Adipocyte (in vitro differentiated cells): ENCODE measurements around the gene EAPP.
"Not testable (repeated sequence)": the region's sequence is repeated elsewhere in the genome, so short reads cannot be mapped to it uniquely, and the experiment has no call there.

Source experiments
- DNase-seq: peaks from one replicate; pipeline ENCODE4 v3.0.0-alpha.2; 2015; ENCODE audit warnings: low read depth
- H3K27me3 ChIP-seq: replicated peaks from 2 replicates; pipeline ENCODE4 v1.7.0; 2013; ENCODE audit warnings: mild to moderate bottlenecking, low read length, moderate library complexity; ENCODE audit not compliant: control insufficient read depth, insufficient read depth
- H3K36me3 ChIP-seq: 2 replicates; pipeline ENCODE4 v1.7.0; 2013; ENCODE audit warnings: low read length, mild to moderate bottlenecking, moderate library complexity; ENCODE audit not compliant: control insufficient read depth, insufficient read depth, severe bottlenecking
- H3K4me1 ChIP-seq: 2 replicates; pipeline ENCODE4 v1.7.0; 2013; ENCODE audit warnings: mild to moderate bottlenecking, low read length, moderate library complexity; ENCODE audit not compliant: control insufficient read depth, insufficient read depth
- H3K4me3 ChIP-seq: 2 replicates; pipeline ENCODE4 v1.7.0; 2013; ENCODE audit warnings: mild to moderate bottlenecking, low read length, moderate library complexity
- H3K9ac ChIP-seq: 2 replicates; pipeline ENCODE4 v1.7.0; 2013; ENCODE audit warnings: mild to moderate bottlenecking, low read length, moderate library complexity
- H3K9me3 ChIP-seq: 2 replicates; pipeline ENCODE4 v1.7.0; 2013; ENCODE audit warnings: mild to moderate bottlenecking, low read length, moderate library complexity; ENCODE audit not compliant: control insufficient read depth

Gene EAPP

GRCh38 chr14:34536951-34537676 is 2.4 kb downstream of the EAPP start:
- peak; percentile 22 for DNase-seq
- Histone ChIP-seq H3K9ac (no peak overlapping the region), H3K9me3 (no peaks in the 10 kb centered on the region), H3K4me1 (peaks cover 18% of the 10 kb centered on the region), H3K27me3 (no peaks in the 10 kb centered on the region), H3K4me3 (peak overlapping the region; percentile 100), H3K36me3 (peaks cover 35% of the 10 kb centered on the region)

- no peak for DNase-seq
- H3K4me1 ChIP-seq: no peaks in the 10 kb centered on the region
- no peaks in the 10 kb centered on the region for H3K27me3 ChIP-seq
- peaks cover 82% of the 10 kb centered on the region for H3K36me3 ChIP-seq
- no peak overlapping the region for H3K9ac ChIP-seq
- H3K9me3 ChIP-seq: no peaks in the 10 kb centered on the region
- H3K4me3 ChIP-seq: no peak overlapping the region
These were observed 11.9 kb downstream of the EAPP start for GRCh38 chr14:34527591-34527990.

DNA sequence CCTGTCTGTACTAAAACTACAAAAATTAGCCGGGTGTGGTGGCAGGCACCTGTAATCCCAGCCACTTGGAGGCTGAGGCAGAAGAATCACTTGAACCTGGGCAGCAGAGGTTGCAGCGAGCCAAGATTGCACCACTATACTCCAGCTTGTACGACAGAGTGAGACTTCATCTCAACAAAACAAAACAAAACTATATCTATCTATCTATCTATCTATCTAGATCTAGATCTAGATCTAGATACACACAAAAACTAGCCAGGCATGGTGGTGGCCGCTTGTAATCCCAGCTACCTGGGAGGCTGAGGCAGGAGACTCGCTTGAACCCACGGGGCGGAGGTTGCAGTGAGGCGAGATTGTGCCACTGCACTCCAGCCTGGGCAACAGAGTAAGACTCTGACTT is 15.3 kb downstream of the EAPP start:
- H3K36me3 ChIP-seq: peaks cover 85% of the 10 kb centered on the region
- not testable (repeated sequence) for H3K4me3 ChIP-seq

DNA sequence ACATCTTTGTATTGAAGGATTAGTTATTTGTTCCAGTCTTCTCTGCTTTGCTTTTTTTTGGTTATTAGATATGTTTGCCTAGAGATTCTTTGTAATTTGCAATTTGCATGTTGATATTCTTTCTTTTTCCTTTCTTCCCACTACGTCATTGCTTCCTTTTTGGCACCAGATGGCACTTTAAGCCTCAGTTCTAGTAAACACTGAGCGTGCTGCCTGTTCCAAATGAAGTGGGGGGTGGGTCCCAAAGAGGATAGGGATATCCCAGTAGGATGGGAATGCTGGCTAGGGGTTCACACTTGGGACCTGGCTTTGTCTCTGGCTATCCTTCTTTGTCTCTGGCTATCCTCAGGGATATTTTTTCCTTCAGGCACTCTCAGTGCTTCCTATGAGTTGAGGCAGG is 17.0 kb downstream of the EAPP start:
- H3K36me3 ChIP-seq: peaks cover 86% of the 10 kb centered on the region

More for the DNA sequence above, 15.3 kb downstream of the EAPP start:
- H3K27me3 ChIP-seq, H3K9ac ChIP-seq, H3K9me3 ChIP-seq, DNase-seq, H3K4me1 ChIP-seq: not testable (repeated sequence)

GRCh38 chr14:34521071-34521470 is 18.4 kb downstream of the EAPP start:
- peaks cover 81% of the 10 kb centered on the region for H3K36me3 ChIP-seq
- not testable (repeated sequence) for H3K27me3 ChIP-seq, DNase-seq, H3K4me1 ChIP-seq, H3K4me3 ChIP-seq, H3K9me3 ChIP-seq, H3K9ac ChIP-seq

More for the DNA sequence above, 17.0 kb downstream of the EAPP start:
- Histone ChIP-seq H3K4me1 (no peaks in the 10 kb centered on the region), H3K9me3 (no peaks in the 10 kb centered on the region), H3K27me3 (no peaks in the 10 kb centered on the region), H3K4me3 (no peak overlapping the region), H3K9ac (no peak overlapping the region)
- DNase-seq: no peak

- not testable (repeated sequence) for DNase-seq, H3K27me3 ChIP-seq, H3K4me1 ChIP-seq, H3K9me3 ChIP-seq, H3K4me3 ChIP-seq, H3K9ac ChIP-seq
- peaks cover 81% of the 10 kb centered on the region for H3K36me3 ChIP-seq
These were observed 19.1 kb downstream of the EAPP start for GRCh38 chr14:34520304-34520970.

GRCh38 chr14:34507884-34508283 is 31.6 kb downstream of the EAPP start:
- Histone ChIP-seq H3K27me3 (no peaks in the 10 kb centered on the region), H3K36me3 (no peaks in the 10 kb centered on the region)
- no peak for DNase-seq

GRCh38 chr14:34507459-34507858 is 32.0 kb downstream of the EAPP start:
- H3K36me3 ChIP-seq: no peaks in the 10 kb centered on the region
- peaks cover 7% of the 10 kb centered on the region for H3K4me1 ChIP-seq
- H3K9ac ChIP-seq: no peak overlapping the region
- H3K27me3 ChIP-seq: no peaks in the 10 kb centered on the region
- H3K4me3 ChIP-seq: no peak overlapping the region
- no peak for DNase-seq
- H3K9me3 ChIP-seq: no peaks in the 10 kb centered on the region

More at GRCh38 chr14:34507884-34508283, 31.6 kb downstream of the EAPP start:
- no peak overlapping the region for H3K9ac ChIP-seq
- no peak overlapping the region for H3K4me3 ChIP-seq
- peaks cover 2% of the 10 kb centered on the region for H3K4me1 ChIP-seq
- no peaks in the 10 kb centered on the region for H3K9me3 ChIP-seq

- not testable (repeated sequence) for H3K9ac ChIP-seq, H3K36me3 ChIP-seq, DNase-seq, H3K4me3 ChIP-seq, H3K27me3 ChIP-seq, H3K9me3 ChIP-seq
- peaks cover 13% of the 10 kb centered on the region for H3K4me1 ChIP-seq
These were observed 34.4 kb downstream of the EAPP start for GRCh38 chr14:34505124-34505491.

- peaks cover 13% of the 10 kb centered on the region for H3K4me1 ChIP-seq
- not testable (repeated sequence) for H3K27me3 ChIP-seq, H3K4me3 ChIP-seq, H3K36me3 ChIP-seq, DNase-seq, H3K9me3 ChIP-seq, H3K9ac ChIP-seq
These were observed 35.5 kb downstream of the EAPP start for GRCh38 chr14:34504027-34504426.

DNA sequence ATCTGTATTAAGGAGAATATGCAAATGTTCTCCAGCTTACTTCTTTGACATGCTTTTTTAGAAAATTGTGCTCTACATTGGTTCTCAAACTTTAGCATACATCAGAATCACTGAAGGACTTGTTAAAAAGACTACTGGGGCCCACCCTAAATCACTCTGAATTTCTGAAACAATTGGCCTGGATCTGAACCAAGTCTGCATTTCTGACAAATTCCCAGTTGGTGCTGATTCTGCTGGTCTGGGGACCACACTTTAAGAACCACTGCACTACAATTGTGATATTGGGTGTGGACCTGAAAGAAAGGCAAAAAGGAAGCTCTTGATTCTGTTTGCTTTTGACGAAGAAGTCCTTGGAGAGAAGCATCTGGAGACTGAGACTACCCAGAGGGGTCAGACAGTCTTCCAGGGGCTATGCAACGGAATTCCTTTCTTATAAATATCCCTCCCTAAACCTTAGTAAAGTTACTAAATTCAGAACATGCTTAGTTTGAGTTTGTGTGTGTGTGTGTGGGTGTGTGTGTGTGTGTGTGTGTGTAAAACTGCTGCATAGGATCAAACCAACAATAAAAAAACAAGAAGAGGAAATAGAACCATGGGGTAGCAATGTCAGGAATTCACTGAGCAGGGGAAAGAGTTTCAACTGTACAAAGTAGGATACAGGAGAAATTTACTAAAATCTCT is 36.8 kb downstream of the EAPP start:
- H3K9me3 ChIP-seq: no peaks in the 10 kb centered on the region
- peaks cover 14% of the 10 kb centered on the region for H3K4me1 ChIP-seq
- DNase-seq: peak; percentile 42
- H3K36me3 ChIP-seq: no peaks in the 10 kb centered on the region
- no peak overlapping the region for H3K4me3 ChIP-seq
- no peaks in the 10 kb centered on the region for H3K27me3 ChIP-seq
- no peak overlapping the region for H3K9ac ChIP-seq
